RWPE1 (cell line): Measurements from ENCODE around the gene ARHGEF1.
"Not testable (repeated sequence)": the region's sequence is repeated elsewhere in the genome, so short reads cannot be mapped to it uniquely, and the experiment has no call there.

Experiments used
- CTCF ChIA-PET: fragments of 350-600 bp; sonication (Branson Sonifier 250); formaldehyde crosslinking; extraction: SDS; loops from one replicate; lab custom pipeline; 2021; lab: Yijun Ruan, JAX
- POLR2A ChIA-PET: fragments of 400-600 bp; formaldehyde crosslinking; extraction: SDS; loops from one replicate; lab custom pipeline; 2020; ENCODE audit warnings: antibody characterized with exemption; ENCODE audit not compliant: low non-redundant PET; lab: Yijun Ruan, JAX
- DNase-seq: peaks from one replicate; pipeline ENCODE4 v3.0.0; 2012; ENCODE audit warnings: low spot score
- H3K27ac ChIP-seq: fragments of 450-650 bp; 2 replicates; pipeline ENCODE4 v1.5.1; 2017
- CTCF ChIP-seq: fragments of 450-650 bp; conservative IDR thresholded peaks from 2 replicates; pipeline ENCODE4 v1.5.1; 2017; ENCODE audit warnings: low read depth, mild to moderate bottlenecking

ARHGEF1 gene

DNA sequence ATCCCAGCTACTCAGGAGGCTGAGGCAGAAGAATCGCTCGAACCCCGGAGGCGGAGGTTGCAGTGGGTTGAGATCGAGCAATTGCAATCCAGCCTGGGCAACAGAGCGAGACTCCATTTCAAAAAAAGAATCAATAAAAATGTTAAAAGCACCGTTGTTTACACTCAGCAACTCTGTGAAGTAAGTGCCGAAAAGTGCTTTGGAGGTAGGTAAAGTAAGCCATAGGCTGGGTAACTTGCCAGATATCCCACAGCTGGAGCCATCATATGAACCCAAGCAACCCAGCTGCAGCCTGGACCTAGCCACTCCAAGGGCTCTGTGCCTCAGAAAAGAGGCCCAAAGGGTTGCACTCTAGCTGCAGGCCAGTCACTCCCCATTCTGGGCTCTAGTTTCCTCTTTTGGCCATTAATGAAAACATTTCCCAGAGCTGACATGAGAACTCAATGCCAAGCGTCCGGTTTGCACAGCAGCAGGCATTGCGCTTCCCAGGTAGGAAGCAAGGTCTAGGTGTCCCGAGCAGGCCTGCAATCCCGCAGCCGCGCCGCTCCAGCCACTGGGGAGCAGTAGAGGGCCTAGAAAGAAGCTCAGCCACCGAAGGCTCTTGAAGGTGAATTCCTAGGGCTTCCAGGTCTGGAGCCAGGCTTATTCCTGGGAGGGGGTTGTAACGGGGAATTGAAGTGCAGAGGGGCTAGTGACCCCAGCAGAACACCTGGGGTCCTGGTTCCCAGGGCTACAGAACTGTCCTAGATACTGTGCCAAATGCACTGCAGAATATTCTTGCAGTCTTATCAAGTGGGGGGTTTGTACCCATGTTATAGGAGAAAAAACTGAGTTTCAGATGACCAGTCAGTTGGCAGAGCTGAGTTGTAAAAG lies 10.0 kb upstream of the ARHGEF1 start:
- POLR2A ChIA-PET, result interaction anchor here (1.2 to 1.3 kb wide), 2 partner anchors 13 to 174 kb away, joined by 5 to 7 read pairs; partner anchors contain the start of gene RPS19
- CTCF ChIA-PET, result interaction anchor here (0.5 to 1.9 kb wide), 20 partner anchors 9 to 1537 kb away, joined by 3 to 21 read pairs (median 4); partner anchors contain the start of genes ARHGEF1 and RPS19
- peak; percentile 82 for TF ChIP-seq CTCF
- H3K27ac ChIP-seq, result peak overlapping the region; percentile 64
- peak; percentile 66 for DNase-seq

GRCh38 chr19:41875973-41876372 lies 7.0 kb upstream of the ARHGEF1 start:
- CTCF ChIA-PET, DNase-seq, POLR2A ChIA-PET, H3K27ac ChIP-seq: not testable (repeated sequence)

DNA sequence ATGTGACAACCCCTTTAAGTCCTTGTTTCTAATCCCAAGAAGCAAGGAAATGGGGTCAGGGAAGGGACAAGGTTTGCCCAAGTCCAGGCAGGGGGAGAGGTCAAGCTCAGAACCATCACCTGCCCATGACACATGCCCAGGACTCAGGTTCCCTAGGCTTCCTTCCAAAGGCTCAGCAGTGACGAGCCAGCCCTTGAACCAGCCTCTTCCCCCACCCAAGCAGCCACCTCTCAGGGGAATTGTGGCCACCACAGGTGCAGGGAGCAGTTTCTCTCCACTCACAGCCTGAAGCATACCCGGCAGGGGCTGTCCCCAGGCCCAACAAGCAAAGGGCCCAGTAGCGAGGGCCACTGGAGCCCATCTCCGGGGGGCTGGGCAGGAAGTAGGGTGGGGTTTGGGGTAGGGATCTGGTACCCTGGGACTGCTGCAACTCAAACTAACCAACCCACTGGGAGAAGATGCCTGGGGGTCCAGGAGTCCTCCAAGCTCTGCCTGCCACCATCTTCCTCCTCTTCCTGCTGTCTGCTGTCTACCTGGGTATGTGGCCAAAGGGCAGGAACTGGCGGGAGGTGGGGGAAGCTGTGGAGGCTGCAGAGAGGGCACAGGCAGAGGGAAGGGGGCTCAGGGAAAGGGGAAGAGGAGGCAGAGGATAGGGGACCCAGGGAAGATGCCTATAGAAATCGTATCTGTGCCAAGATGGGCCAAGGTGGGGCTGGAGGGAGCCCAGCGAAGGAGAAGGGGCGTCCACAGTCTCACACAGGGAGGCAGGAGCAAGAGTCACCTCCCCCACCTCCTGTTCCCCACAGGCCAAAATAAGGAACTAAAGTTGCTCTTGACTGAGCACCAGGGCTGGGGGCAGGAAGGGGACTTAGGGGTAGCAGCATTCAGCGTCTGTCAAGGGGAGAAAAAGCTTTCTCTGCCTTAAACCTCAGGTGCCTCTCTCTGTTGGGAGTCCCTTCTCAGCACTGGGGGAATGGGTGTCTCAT lies 5.8 kb upstream of the ARHGEF1 start, which contains the start of gene CD79A:
Gene CD79A, plus strand, starts transcription at position 433 of the 986 bp plus-strand sequence. Its CDS starts 26 bp downstream, at position 459.
- ChIA-PET POLR2A (no interaction called here), CTCF (interaction anchor here (1.0 kb wide), 1 partner anchor 81 kb away, joined by 7 read pairs; no protein-coding TSS in a partner anchor)
- TF ChIP-seq CTCF, result no peak
- no peak within 1 kb of the TSS for H3K27ac ChIP-seq
- DNase-seq, result no peak

GRCh38 chr19:41877916-41878905 lies 4.8 kb upstream of the ARHGEF1 start:
- H3K27ac ChIP-seq, result no peak overlapping the region
- ChIA-PET CTCF (interaction anchor here (1.0 kb wide), 1 partner anchor 80 kb away, joined by 7 read pairs; no protein-coding TSS in a partner anchor), POLR2A (no interaction called here)
- no peak for DNase-seq
- no peak for TF ChIP-seq CTCF

DNA sequence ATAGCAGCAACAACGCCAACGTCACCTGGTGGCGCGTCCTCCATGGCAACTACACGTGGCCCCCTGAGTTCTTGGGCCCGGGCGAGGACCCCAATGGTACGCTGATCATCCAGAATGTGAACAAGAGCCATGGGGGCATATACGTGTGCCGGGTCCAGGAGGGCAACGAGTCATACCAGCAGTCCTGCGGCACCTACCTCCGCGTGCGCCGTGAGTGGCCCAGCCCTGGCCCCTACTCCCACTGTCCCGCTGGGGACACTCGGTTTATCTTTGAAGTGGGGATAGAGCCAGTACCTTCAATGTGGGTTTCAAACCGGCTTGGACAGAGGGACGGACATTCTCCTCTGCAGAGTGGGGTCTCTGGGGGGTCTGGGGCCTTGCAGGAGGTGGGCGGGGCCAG lies 3.9 kb upstream of the ARHGEF1 start:
- TF ChIP-seq CTCF, result no peak
- no peak for DNase-seq
- H3K27ac ChIP-seq, result no peak overlapping the region
- POLR2A ChIA-PET, result no interaction called here
- CTCF ChIA-PET, result no interaction called here
